HG03135 (cell line): ENCODE data around the gene ADARB2.
"Not testable (repeated sequence)": the region's sequence is repeated elsewhere in the genome, so short reads cannot be mapped to it uniquely, and the experiment has no call there.

ENCODE experiments used
- ATAC-seq: cut with Tn5 transposase; IDR thresholded peaks from one replicate; pipeline ENCODE4 v1.9.1; 2021; ENCODE audit warnings: mild to moderate bottlenecking, moderate library complexity; ENCODE audit not compliant: unreplicated experiment

ADARB2 gene

DNA sequence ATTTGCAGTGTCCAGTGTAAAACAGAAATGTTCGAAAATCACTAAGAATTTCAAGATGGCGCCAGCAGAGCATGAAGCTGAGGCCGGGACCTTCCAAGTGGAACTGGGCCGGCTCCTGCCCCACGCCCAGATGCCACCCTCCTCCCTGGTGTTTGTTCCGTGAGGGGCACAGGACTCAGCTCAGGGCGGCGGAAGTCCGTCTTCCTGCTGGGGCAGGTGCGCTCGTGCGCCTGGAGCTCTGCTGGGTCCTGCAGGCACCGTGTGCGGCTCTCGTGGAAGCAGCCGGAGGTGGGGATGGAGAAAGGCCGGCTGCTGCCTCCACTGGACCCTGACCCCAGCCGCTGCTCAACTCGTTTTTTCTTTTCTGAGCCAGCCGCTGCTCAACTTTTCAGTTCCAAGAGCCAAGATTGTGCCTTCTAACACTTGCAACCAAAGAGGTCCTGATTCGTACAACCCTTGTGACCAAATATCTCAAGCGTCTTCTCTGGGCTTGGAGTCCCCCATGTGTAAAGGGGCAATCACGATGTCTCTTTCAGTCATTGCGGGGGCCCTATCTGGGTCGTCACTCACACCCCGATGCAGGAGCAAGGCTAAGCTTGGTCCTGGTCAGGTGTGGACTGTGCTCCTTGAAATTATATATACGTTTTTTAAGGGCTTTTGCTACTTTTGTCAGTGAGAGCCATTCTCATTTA, 334.4 kb downstream of the ADARB2 start:
- ATAC-seq, result no peak

DNA sequence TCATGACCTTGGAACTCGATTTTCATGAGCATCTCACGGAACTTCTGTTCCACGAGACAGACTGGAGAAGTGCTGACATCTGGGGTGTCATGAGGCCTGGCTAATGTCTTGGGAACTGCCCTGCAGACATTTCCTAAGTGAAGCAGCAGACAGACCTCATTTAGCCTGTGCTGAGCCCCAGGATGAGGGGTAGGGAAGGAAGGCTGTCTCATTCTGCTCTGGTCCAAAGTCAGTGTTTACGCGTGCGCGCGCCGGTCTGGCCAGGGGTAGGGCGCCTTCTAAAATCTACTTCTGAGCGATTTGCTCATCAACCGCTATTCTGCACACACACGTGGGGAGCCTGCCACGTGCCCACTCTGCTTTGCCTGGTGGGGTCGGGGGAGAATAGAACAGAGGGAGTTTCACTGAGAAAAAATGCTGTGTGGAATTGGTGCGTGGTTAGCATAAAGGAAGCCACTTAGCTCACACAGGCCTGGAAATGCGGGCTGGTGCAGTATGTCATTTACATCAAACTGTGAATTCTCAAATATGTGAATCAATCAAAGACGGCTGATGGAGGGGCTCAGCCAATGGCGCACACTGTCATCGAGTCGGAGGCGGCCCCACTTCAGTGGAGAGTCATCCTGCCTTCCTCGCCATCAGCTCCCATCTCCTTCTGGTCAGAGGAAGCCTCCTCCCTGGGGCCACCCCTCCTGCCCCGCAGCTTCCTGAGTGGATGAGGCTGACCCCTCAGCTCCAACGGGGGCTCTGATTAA, 335.1 kb downstream of the ADARB2 start:
- ATAC-seq, result no peak

DNA sequence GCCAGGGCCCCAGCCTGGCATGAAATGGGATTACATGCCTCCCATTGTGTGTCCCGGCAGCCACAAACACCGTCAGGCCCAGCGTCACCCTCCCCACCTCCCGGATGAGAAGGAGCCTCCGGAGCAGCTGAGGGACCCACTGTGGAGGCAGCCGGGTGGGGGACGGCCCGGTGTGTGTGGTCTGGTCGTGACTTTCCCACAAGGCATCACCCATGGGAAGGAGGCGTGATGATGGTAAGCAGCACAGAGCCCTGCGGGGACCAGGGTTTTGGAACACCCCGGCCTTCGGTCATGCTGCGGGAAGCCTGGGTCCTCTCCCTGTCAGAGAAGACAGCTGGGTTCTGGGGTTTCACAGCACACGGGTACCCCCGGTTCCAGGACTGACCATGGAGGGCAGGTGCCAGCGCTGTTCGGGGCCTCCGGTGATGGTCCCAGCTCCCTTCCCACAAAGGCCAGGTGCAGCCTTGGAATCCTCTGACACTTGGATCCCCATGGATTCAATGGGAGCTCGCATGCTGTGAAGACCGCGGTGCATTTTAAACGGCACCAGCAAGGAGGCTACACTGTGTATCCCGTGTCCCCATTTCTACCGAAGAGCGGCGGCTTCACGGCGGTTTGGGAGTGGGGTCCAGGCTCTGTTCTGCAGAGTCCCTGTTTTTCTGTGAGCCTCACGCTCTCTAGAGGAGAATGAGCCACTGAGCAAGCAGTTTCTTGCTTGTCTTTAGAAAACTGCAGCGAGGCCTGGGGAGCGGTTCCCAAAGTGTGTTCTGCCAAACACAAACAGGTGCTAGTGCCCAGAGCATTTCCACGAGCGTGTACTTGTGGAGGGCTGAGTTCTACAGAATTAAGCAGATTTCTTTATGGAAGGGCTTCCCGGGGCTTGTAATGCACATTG, 336.0 kb downstream of the ADARB2 start:
- ATAC-seq, result no peak

DNA sequence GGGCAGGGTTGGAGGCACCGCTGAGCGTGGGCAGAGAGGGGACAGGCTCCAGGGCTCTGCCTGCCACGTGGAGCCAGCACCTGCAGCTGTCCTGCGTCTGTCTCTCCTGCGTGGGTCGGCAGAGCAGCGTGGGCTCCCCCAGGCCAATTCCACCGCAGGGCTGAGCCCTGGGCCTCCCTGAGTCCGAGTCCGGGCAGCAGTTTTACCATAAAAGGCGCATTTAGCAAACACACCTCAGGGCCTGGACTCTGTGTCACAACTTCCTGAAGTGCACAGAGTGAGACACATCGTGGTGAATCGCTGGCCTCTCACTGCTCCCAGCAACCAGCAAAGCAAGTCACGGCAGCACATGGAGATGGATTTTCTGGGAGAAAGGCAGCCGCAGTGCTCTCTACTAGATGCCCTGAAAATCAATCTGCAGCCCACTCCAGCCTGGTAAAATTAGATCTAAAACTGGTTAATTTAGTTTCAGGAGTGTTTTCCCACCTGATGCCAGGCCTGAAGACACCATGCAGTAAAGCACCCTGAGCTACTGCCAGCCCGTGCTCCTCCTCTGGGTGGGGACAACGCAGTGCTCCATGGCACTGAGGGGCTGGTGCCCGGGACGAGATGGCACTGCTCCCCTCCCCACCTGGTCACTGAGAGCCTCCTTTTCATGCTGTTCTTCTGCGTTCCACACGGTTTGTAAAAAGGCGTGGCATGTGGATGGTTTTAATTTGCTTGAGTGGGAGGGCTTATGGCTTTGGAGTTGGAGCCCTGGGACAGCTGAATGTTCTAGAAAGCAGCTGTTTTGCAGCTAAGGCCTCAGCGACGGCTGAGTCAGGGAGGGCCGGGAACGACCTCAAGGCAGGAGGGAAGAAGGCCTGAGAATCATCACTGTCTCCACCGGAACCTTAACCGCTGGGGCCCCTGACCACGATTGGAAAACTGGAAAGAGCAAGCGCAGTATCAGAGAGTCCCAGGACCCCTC, 336.9 kb downstream of the ADARB2 start:
- ATAC-seq, result no peak

DNA sequence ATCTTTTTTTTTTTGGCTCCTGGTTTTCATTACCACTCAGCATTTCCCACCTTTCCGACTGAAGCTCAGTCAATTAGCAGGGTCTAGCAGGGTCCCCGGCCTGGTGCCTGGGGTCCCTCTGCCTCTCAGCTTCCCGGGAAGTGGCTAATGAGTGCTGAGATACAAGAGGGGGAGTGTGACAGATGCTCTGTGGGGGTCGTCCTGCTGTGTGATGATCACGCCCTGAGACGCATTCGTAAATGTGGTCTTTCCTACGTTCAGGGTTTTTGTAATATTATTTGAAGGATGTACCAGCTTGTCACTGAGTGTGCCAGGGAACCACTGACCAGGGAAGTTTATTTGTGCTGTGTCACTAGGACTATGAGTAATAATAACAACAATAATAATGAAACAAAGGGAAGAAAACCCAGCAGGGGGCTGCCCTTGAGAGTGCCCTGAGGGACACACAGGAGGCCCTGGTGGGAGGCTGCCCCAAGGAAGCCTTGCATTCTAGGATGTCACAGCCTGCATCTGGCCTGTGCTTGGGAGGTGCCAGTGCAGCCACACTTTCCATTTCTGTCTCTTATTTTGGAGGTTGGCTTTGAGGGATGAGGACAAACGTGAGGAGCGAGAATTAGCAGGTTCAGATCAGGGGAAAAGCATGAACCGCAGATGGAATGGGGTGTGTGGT, 337.8 kb downstream of the ADARB2 start:
- no peak for ATAC-seq

DNA sequence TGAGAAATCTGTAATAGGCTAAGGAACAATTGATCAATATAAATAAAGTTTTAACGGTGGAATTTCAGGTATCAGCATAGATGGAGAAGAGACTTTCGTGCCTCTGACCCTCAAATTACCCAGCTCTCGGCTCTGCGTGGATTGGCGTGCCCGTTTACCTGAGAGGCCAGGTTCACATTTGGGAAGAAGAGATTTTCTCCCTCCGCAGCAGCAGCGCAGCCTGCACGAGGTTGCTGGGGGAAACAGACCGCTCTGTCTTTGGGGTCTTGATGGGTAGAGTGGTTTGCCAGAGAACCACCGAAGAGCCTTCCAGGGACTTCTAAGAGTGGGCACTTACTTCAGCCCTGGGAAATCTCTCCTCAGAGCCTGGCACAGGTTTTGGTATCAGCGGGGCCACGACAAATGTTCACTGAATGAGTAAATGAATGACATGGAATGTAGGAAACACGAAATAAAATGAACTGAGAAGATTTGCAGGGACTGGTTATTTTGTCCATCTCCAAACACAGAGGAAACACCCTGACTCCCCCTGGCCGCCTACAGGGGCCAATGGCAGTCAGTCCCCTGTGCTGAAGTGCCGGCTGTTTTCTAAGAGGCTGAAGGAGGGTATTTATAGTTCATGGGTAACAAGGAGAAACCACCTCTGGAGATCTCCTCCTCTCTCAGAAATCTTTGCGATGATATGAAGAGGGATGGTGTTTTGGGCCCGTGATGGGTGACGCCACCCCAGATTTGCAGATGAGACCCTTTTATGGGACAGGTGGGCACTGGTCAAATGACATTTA, 338.5 kb downstream of the ADARB2 start:
- no peak for ATAC-seq

DNA sequence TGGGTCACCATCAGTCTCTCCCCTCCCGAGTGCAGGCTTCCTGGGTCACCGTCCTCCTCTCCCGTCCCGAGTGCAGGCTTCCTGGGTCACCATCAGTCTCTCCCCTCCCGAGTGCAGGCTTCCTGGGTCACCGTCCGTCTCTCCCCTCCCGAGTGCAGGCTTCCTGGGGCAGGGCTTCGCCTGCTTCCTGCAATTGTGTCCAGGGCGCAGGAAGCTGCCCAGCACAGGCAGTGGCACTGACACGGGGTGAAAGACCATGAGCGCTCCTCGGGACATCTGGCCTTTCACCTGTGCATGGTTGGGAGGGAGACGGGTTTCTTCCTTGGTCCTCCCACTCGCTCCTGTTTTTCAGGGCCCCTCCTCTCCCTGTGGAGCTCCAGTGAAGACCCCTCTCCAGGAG, 339.2 kb downstream of the ADARB2 start:
- ATAC-seq, result not testable (repeated sequence)

DNA sequence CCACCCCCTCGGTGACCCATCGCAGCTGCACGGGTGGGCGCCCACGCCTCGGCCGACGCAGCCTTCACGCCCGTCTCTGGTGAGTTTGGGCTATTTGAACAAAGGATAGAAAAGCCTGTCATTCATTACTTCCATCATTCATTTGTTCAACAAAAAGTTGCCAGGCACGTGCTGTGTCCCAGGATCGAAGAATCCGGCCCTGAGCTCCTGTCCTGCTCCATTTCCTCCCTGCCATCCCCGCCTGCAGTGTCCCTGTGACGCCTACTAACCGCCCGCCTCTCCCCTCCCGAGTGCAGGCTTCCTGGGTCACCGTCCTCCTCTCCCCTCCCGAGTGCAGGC, 341.1 kb downstream of the ADARB2 start:
- ATAC-seq, result no peak

DNA sequence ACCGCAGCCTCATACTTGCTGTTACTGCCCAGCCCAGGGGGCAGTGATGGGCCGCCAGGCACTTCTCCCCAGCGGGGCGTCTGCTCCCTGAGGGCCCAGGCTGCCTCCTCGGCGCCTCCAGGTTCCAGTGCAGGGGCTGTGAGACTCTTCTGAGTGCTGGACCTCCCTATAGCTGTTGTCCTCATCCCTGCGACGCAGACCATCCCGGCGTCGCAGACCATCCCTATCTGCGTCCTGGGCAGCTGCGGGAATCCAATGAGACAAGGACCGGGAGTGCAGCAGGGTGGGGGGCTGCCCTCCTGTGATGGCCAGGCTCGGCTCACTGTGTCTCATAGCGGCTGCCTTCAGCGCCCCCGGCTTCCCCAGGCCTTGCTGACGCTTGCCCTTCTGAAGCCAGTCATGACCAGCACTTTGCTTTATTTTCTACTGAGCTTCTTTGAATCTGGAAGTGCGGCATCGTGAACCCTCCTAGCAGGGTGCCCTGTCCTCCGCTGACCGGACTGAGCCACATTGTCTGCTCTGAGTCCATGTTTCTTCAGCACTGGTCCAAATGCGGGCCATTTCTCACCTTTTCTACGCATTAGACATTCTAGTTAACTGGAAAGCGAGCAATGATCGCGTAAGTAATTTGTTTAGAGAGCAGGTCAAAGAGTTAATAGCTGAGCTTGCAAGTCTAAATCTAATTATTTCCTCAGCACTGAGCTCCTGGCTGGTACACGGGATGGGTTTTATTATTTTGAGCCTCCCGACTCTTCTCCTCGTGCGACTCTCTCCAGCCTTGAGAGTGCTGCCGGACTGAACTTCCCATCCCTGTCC, 341.6 kb downstream of the ADARB2 start:
- no peak for ATAC-seq

DNA sequence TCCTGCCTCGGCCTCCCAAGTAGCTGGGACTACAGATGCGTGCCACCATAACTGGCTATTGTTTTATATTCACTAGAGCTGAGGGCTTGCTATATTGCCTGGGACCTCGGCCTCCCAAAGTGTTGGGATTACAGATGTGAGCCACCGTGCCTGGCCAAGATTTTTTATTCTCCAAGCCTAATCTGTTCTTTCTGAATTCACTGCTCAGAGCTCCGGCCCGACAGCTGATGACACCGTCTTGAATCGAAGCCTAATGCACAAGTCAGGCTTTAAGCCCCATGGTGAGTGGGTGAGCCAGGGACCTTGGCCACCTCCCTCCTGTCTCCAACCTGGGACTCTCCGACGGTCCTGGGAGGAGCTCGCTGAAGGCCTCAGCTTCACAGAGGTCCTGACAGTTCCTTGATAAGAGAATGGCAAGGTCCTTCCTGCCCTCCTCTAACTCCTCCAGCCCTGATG, 342.3 kb downstream of the ADARB2 start:
- ATAC-seq, result no peak

DNA sequence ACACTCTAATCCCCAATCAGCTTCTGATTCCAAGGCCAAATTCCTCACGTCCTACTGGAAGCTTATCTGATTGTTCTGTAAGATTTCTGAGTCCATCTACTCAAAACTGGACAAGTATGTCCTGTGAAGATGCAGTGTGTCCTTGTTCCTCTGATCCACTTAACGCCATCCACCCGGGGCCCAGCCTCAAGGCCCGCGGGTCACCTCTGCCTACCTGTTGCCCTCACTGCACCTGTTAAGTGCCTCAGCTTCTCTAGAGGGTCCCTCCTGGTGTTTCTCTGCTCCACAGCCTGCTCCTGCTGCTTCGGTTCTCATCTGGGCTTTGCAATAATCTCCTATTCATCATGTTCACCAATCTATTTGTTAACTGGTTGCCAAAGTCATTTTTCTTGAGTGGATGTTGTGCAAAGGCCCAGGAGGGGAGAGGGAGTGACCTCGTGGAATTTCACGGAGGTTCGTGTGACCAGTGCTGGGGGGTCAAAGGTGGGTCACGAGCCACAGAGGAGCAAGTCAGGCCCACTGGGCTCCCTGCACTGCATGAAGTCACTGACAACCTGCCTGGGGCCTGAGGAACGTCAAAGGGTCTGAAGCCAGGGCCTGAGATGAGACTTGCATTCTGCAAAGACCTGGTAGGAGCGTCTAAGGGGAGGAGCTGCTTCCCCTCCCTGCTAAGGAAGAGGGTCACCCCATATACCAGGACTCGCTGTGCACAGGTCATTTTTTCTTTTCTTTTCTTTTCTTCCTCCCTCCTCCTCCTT, 343.0 kb downstream of the ADARB2 start:
- ATAC-seq, result no peak

DNA sequence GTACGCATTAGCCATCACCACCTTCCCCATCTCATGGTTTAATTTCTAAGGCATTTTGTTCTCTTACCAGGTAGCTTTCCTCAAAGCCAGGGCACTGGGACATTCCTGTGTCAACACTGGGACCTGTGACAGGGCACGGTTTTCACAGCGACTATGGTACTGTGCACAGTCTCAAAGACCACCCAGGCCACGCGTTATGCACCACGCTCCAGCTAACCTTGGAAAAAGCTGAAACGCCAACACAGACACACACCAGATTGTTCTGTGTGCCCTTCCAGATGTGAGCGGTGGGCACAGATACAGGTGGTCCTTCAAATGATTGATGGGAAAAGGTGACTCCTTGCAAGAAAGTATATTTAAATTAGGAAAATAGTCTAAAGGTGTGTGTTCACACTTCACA, 343.8 kb downstream of the ADARB2 start:
- no peak for ATAC-seq

DNA sequence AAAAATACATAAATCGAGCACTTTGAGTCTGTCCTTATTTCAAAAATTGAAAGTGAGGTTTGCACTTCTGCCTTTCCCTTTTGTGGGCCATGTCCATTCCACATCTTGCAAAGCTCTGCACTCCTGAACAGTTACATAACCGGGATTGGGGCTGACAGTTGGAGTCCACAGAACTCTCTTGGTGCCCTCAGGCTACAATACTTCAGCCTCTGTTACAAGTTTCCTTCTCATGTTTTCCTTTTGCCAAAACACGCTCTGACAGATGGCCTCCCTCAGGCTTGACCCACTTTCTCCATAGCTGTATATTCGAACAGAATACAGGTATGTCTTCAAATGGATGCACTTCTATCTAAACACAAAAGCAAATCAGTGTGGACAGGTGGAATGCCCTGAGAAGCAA, 345.2 kb downstream of the ADARB2 start:
- no peak for ATAC-seq

DNA sequence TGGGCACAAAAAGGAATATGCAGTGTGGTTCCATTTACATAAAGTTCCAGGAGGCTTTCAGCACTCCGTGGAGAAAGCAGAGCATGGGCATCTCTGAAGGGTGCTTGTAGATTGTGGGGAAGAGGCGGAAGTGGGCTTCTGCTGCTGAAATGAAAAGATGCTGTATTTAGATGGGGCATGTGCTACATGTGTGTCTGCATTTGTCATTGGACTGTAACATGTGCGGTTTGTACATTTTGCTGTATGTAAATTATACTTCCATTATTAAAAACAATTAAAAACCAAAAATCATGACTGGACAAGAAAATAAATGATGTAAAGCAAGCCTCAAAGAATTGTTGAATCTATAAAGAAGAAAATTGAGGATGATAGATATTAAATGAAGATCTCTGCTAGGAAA, 347.1 kb downstream of the ADARB2 start:
- ATAC-seq, result no peak

DNA sequence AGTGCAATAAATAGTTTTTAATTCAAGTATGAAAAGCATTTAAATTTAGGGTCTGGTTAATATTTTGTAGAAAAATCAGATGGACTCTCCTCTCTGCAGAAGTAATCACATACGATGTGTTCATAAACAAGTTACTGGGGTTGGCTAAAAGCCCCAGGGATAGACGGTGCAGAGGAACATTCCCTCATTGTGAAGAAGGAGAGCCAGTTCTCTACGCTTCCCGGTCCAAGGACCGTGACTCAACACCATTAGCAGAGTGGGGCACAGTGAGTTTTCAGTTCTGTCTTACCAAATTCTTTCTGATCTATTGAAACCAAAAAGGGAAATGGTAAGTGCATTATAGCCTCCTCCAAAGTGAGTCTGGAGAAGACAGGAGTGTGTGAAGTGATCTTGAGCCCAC, 353.3 kb downstream of the ADARB2 start:
- no peak for ATAC-seq

DNA sequence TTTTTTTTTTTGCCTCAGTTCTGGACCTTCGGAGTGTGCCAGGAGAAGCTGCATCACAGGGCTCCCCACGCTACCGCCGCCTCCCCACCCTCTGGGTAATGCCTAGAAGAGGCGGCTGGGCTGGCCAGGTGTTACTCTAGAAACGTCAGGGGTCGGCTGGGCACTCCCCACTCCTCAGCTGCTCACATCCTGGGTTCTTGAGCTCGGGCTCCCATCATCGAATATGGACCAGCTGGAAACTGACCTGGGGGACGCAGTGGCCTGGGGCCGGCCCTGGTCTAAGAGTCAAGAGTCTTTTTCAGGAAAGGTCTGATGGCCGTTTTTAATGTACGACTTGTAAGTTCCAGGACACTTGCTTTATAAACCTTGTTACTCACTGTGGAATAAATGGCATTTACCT, 354.6 kb downstream of the ADARB2 start:
- no peak for ATAC-seq

DNA sequence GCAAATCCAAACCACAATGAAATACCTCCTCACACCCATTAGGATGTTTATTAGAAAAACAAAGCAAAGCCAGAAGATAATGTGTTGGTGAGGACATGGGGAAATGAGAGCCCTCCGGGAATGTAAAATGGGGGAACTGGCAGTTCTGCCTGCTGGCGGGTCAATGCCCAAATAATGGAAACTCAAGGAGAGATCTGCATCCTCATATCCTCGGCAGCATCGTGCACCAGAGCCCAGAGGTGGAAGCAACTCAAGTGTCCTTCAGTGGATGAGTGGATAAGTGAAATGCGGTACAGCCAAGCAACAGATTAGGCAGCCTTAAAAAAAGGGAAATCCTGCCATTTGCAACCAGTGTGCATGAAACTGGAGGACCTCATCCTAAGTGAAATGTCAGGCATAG, 356.0 kb downstream of the ADARB2 start:
- no peak for ATAC-seq
